Measurements from ENCODE around the gene SHB.

DNA sequence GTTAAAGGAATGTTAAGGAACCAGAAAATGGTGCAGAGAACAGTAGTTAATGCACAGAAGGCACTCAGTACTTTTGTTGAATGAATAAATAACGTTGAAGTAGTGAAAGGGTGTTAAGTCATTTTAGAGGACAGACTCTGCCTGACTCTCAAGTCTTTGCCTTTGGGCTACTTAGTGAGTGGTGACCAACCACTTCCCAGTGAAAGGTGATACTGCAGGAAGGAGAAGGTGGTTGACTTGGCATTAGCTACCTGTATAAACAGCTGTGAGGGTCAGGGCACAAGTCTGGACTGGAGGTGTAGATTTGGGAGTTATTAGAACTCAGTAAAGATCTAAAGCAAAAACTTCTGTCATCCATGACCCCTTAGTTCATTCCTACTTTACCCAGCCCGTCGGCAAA lies 4.9 kb upstream of the SHB start:
- TF ChIP-seq EZH2phosphoT487 (IDR thresholded peaks at IDR 0.05), result no peak
- TF ChIP-seq, protein P1, sequence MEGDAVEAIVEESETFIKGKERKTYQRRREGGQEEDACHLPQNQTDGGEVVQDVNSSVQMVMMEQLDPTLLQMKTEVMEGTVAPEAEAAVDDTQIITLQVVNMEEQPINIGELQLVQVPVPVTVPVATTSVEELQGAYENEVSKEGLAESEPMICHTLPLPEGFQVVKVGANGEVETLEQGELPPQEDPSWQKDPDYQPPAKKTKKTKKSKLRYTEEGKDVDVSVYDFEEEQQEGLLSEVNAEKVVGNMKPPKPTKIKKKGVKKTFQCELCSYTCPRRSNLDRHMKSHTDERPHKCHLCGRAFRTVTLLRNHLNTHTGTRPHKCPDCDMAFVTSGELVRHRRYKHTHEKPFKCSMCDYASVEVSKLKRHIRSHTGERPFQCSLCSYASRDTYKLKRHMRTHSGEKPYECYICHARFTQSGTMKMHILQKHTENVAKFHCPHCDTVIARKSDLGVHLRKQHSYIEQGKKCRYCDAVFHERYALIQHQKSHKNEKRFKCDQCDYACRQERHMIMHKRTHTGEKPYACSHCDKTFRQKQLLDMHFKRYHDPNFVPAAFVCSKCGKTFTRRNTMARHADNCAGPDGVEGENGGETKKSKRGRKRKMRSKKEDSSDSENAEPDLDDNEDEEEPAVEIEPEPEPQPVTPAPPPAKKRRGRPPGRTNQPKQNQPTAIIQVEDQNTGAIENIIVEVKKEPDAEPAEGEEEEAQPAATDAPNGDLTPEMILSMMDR (IDR thresholded peaks at IDR 0.05), result no peak
